Mesodermal cell (in vitro differentiated cells): Measurements from ENCODE around the gene AGBL4.

Experiments
- H3K27ac ChIP-seq: 2 replicates; pipeline ENCODE4 v1.7.0; 2013; ENCODE audit warnings: mild to moderate bottlenecking, low read depth, low read length, moderate library complexity; ENCODE audit not compliant: severe bottlenecking
- H3K36me3 ChIP-seq: 2 replicates; pipeline ENCODE4 v1.7.1; 2013; ENCODE audit warnings: mild to moderate bottlenecking, low read length, moderate library complexity; ENCODE audit not compliant: control insufficient read depth, insufficient read depth
- H3K4me1 ChIP-seq: one replicate; pipeline ENCODE4 v1.7.1; 2013; ENCODE audit warnings: mild to moderate bottlenecking, low read length; ENCODE audit not compliant: insufficient read depth, control insufficient read depth, poor library complexity, severe bottlenecking
- H3K4me3 ChIP-seq: 2 replicates; pipeline ENCODE4 v1.7.0; 2013; ENCODE audit warnings: low read length, control low read depth, mild to moderate bottlenecking; ENCODE audit not compliant: insufficient read depth, poor library complexity, severe bottlenecking; ENCODE audit errors: extremely low read depth
- H3K9me3 ChIP-seq: 2 replicates; pipeline ENCODE4 v1.7.1; 2013; ENCODE audit warnings: mild to moderate bottlenecking, low read length, moderate library complexity; ENCODE audit not compliant: control insufficient read depth
- WGBS, 2 experiments: methylation state at CpG; one replicate each; pipeline ENCODE4 v1.1.5; 2013; ENCODE audit warnings: missing lambda C conversion rate in 2 of 2; ENCODE audit not compliant: insufficient coverage in 2 of 2; 5-methylcytosine and 5-hydroxymethylcytosine counted together

Gene AGBL4

DNA sequence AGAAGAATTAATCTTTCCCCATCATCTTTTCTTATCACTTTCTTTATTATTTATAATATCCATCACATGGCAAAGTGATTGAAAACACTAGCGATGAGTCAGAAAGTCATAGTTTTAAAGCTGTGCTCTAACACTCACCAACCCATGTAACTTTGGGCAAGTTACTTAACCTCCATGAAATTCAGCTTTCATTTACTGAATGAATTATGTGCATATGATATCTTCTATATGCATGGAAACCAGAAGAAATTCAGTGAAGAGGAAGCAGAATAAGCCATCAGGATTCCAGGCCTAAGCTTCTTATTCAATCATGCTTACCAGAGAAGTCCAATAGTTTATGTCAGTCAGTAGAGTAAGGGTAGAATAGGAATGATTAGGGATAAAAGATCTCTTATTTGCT lies 300.1 kb downstream of the AGBL4 start:
- no CpG with 5 or more reads among the region's 1 CpG for WGBS, 2 experiments
- Histone ChIP-seq H3K4me1 (no peaks in the 10 kb centered on the region), H3K9me3 (peaks cover 53% of the 10 kb centered on the region), H3K27ac (no peak overlapping the region), H3K4me3 (no peak overlapping the region), H3K36me3 (no peaks in the 10 kb centered on the region)

DNA sequence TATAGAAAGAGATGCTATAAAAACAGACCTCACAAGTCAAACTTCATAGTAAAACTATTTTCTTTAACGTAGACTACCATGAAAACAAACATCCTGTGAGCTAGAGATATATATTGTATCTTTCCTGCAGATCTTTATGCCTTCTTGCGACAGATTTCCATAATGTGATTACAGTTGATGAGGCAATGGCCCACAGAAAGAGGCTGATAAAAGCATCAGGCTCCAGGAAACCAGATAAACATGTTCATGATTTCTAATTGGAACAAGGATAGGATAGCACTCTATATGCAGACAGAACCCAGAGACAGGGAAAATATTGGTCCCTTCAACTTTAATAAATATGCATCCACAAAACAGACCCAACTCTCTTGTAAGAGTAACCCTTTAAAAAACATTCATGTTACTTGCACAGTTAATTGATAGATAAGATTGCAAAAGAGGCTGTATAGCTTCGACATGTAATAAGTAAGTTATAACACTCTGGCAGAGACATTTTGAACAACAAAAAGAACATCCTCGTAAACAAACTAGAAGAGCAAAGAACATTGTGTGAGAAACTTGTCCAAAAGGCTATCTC lies 329.4 kb downstream of the AGBL4 start:
- H3K36me3 ChIP-seq: no peaks in the 10 kb centered on the region
- peaks cover 30% of the 10 kb centered on the region for H3K9me3 ChIP-seq
- no peaks in the 10 kb centered on the region for H3K4me1 ChIP-seq
- WGBS, 2 experiments: 100% methylated on average over 1 of the region's 4 CpGs; no CpG with 5 or more reads in 1 of the 2 experiments
- H3K4me3 ChIP-seq: no peak overlapping the region
- H3K27ac ChIP-seq: no peak overlapping the region

DNA sequence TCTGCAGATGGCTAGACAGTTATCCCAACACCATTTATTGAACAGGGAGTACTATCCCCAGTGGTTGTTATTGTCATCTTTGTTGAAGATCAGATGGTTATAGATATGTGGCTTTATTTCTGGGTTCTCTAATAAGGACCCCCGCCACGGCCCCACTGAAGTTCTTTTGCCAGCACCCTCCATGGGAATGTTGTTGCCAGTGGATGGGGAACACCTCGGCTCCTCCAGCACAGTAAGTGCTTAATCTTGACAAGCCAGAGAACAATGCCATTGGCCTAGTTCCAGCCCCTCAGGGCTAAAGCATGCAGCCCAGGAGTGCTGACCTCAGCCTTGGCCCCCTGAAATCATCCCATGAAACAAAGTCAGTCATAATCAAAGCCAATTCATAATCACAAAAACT lies 337.6 kb downstream of the AGBL4 start:
- Histone ChIP-seq H3K27ac (no peak overlapping the region), H3K9me3 (peaks cover 38% of the 10 kb centered on the region), H3K4me1 (no peaks in the 10 kb centered on the region), H3K4me3 (no peak overlapping the region), H3K36me3 (no peaks in the 10 kb centered on the region)
- WGBS, 2 experiments: 75 to 86% methylated on average over 1 to 2 of the region's 3 CpGs

DNA sequence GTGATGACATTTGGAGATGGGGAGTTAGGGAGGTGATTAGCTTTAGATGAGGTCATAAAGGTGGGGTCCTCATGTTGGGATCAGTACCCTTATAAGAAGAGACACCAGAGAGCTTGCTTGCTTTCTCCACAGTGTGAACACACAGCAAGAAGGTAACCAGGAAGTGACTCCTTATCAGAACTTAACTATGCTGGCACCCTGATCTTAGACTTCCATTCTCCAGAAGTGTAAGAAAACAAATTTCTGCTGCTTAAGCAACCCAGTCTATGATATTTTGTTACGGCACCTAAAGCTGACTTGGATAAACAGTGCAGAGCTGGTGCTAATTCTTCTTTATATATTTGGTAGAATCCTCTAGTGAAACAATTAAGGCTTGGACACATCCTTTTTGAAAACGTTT lies 346.0 kb downstream of the AGBL4 start:
- no peak overlapping the region for H3K4me3 ChIP-seq
- H3K4me1 ChIP-seq: no peaks in the 10 kb centered on the region
- no CpG with 5 or more reads among the region's 2 CpGs for WGBS, 2 experiments
- peaks cover 38% of the 10 kb centered on the region for H3K9me3 ChIP-seq
- no peak overlapping the region for H3K27ac ChIP-seq
- H3K36me3 ChIP-seq: no peaks in the 10 kb centered on the region

DNA sequence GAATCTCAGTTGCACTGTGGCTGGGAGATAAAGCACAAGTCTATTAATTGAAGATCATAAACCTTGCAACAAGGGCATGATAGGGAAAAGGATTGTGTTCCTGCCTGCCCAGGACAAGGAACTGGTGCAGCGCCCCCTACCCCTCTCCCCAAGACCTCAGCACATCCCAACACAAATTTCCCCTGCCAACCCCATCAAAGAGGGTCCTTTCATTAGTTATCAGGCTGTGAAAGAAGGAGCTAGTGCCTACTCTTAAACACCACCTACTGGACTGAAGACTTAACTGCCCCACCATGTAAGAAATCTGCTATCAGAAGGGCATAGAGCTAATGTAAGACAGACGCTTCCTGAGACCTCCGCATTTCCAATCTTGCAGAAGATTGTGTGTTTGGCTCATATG lies 372.6 kb downstream of the AGBL4 start:
- Histone ChIP-seq H3K4me1 (no peaks in the 10 kb centered on the region), H3K36me3 (no peaks in the 10 kb centered on the region), H3K9me3 (peaks cover 43% of the 10 kb centered on the region), H3K27ac (no peak overlapping the region), H3K4me3 (no peak overlapping the region)
- WGBS, 2 experiments: no CpG with 5 or more reads among the region's 3 CpGs

DNA sequence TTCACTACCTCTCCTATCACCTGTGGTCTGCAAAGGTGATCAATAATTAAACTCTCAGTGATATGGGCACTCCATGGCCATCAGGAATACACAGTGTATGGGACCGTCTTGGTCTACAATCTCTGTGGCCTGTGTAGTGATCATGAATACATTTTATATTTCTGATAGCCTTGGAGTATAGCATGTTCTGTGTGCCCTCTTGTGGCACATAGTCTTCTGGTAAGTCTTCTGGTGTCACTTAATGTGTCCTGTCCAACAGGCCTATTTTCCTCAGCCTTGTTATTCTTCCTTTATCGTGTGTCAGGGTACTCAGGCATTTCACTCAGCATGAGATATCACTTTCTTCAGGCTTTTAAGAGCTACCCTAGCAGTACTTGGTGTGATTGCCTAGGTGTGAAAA lies 393.6 kb downstream of the AGBL4 start:
- no peaks in the 10 kb centered on the region for H3K36me3 ChIP-seq
- H3K4me1 ChIP-seq: no peaks in the 10 kb centered on the region
- H3K27ac ChIP-seq: no peak overlapping the region
- WGBS, 2 experiments: 71 to 72% methylated on average over 2 of the region's 2 CpGs
- peaks cover 62% of the 10 kb centered on the region for H3K9me3 ChIP-seq
- H3K4me3 ChIP-seq: no peak overlapping the region

DNA sequence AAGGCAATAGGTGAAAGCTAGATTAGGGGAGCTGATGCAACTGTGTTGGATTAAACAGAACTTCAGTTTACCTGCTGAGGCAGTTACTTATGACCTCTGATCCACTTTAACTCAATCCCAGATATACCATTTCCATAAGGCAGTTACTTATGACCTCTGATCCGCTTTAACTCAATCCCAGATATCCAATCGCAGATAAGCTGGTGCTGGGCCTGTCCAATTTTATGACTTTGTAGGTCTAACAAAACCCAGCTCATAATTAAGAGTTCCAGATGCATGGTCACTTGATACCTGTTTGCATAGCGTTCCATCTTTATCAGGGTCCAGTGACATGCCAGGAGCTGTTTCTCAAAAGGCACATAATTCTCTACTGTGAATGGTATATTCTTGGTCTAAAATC lies 396.0 kb downstream of the AGBL4 start:
- no peaks in the 10 kb centered on the region for H3K36me3 ChIP-seq
- H3K27ac ChIP-seq: no peak overlapping the region
- peaks cover 75% of the 10 kb centered on the region for H3K9me3 ChIP-seq
- no peaks in the 10 kb centered on the region for H3K4me1 ChIP-seq
- WGBS, 2 experiments: 47 to 61% methylated on average over 2 to 3 of the region's 3 CpGs
- H3K4me3 ChIP-seq: no peak overlapping the region

DNA sequence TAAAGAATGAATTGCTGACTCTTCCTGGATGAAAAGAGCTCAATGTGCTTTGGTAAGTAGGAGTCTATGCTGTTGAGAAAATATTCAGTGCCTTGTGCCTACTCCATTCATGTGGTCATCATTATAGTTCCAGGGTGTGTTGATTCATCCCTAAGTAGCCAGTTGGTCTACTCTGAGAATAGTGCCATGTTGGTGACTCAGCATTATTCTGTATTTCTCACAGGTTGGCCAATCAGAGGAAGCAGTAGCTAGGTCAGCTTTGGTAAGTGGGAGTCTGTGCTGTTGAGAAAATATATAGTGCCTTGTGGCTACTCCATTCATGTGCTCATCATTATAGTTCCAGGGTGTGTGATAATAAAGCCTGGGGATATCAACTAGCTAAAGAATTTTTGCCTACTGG lies 397.3 kb downstream of the AGBL4 start:
- Histone ChIP-seq H3K9me3 (peaks cover 74% of the 10 kb centered on the region), H3K36me3 (no peaks in the 10 kb centered on the region), H3K4me1 (no peaks in the 10 kb centered on the region), H3K27ac (no peak overlapping the region), H3K4me3 (no peak overlapping the region)

DNA sequence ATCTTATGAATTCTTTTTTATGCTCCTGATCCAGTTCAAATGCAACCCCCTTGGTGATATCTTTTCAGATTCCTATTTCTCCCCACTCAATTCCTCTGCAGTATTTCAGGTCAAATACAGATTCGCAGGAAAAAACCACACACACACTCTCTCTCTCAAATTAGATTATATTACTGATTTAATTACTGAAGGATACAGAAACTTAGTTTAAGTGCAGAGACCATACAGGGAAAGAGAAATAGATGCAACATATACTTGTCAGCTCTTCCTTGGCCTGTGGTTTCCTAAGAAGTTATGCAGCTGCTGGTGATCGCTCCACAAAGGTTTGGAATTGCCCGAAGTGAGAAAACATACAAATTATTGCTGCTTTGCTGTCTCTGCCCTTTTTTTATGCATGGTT lies 400.9 kb downstream of the AGBL4 start:
- H3K27ac ChIP-seq: no peak overlapping the region
- H3K9me3 ChIP-seq: peaks cover 55% of the 10 kb centered on the region
- 50 to 100% methylated on average over 1 to 2 of the region's 3 CpGs for WGBS, 2 experiments
- no peak overlapping the region for H3K4me3 ChIP-seq
- no peaks in the 10 kb centered on the region for H3K4me1 ChIP-seq
- H3K36me3 ChIP-seq: no peaks in the 10 kb centered on the region

DNA sequence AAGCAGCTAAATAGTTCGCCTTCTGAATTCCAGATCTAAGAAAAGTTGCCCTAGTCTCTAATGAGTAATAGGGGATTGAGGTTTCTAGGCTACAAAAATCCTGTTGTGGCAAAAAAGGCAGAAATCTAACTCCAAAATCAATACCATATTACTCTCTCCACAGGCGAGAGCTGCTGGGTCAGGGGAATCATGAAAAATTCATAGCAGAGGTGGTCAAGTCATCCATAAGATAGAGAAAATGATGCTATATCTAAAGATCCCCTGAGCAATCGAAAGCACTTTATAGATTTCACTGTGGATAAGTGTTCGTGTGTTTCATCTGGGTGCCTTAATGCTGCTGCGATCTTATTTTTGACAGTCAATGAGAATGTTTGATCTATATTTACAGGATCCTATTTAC lies 417.7 kb downstream of the AGBL4 start:
- H3K9me3 ChIP-seq: peaks cover 38% of the 10 kb centered on the region
- H3K4me3 ChIP-seq: no peak overlapping the region
- no peaks in the 10 kb centered on the region for H3K36me3 ChIP-seq
- no peaks in the 10 kb centered on the region for H3K4me1 ChIP-seq
- WGBS, 2 experiments: 71 to 86% methylated on average over 2 to 3 of the region's 5 CpGs
- H3K27ac ChIP-seq: no peak overlapping the region

DNA sequence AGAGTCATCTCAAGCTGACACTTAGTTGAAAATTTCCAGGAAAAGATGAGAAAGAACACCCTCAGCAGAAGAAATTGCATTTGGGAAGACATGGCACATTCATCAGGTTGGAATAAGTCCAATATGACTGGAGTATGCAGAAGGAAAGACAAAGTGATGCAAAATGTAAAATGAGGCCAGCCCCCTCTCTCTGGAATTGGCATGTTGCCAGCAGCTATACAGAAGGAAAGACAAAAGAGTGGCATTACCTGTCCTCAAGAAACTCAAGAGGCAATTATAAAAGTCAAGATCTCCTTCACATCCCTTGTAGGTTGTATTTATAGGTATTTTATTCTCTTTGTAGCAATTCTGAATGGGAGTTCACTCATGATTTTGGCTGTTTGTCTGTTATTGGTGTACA lies 426.3 kb downstream of the AGBL4 start:
- no peaks in the 10 kb centered on the region for H3K36me3 ChIP-seq
- H3K4me1 ChIP-seq: no peaks in the 10 kb centered on the region
- H3K4me3 ChIP-seq: no peak overlapping the region
- peaks cover 50% of the 10 kb centered on the region for H3K9me3 ChIP-seq
- no peak overlapping the region for H3K27ac ChIP-seq
